IMR-90 (cell line): Measurements from ENCODE around the gene FOXL3. TPM values are rescaled to one million over a fixed set of nuclear protein-coding genes. Genes with fewer than 3 reads are reported as not detected.

Experiments
- ATAC-seq: fragments of 200-7000 bp; cut with Tn5 transposase; 2 replicates; pipeline ENCODE4 v1.9.1; 2020; ENCODE audit warnings: low read depth, mild to moderate bottlenecking, moderate library complexity
- BruUV-seq: library from RNA; stranded (reverse); fragments of 400-500 nt; replicated peaks from 2 replicates; lab custom pipeline; 2021; lab: Mats Ljungman, UMichigan
- CTCF ChIA-PET: fragments of 300-600 bp; formaldehyde crosslinking; extraction: SDS; loops from one replicate; lab custom pipeline; 2021; ENCODE audit warnings: antibody characterized with exemption; lab: Yijun Ruan, JAX
- POLR2A ChIA-PET: fragments of 300-600 bp; sonication (Branson Sonifier 250); formaldehyde crosslinking; loops from one replicate; lab custom pipeline; 2022; ENCODE audit warnings: antibody characterized with exemption; ENCODE audit not compliant: unreplicated experiment; lab: Charles Lee
- DNase-seq: peaks from one replicate; pipeline ENCODE4 v3.0.0; 2013
- H2AFZ ChIP-seq: replicated peaks from 2 replicates; pipeline ENCODE3; 2013; ENCODE audit warnings: low read length, mild to moderate bottlenecking; ENCODE audit not compliant: poor library complexity
- H2AK5ac ChIP-seq: 2 replicates; pipeline ENCODE4 v1.6.1; 2013; ENCODE audit warnings: low read depth, low read length, inconsistent platforms
- H2AK9ac ChIP-seq: replicated peaks from 2 replicates; pipeline ENCODE3; 2013; ENCODE audit warnings: mild to moderate bottlenecking, low read depth, low read length, moderate library complexity; ENCODE audit not compliant: poor library complexity
- H2BK120ac ChIP-seq: 2 replicates; pipeline ENCODE4 v1.6.1; 2013; ENCODE audit warnings: low read depth, low read length, inconsistent platforms
- H2BK15ac ChIP-seq: 3 replicates; pipeline ENCODE4 v1.6.1; 2013; ENCODE audit warnings: low read depth, low read length, inconsistent platforms
- H2BK20ac ChIP-seq: 2 replicates; pipeline ENCODE4 v1.6.1; 2013; ENCODE audit warnings: low read depth, mild to moderate bottlenecking, inconsistent platforms, low read length, moderate library complexity
- H2BK5ac ChIP-seq: 2 replicates; pipeline ENCODE4 v1.6.1; 2013; ENCODE audit warnings: mild to moderate bottlenecking, low read depth, low read length, inconsistent platforms; ENCODE audit not compliant: poor library complexity, severe bottlenecking
- H3K14ac ChIP-seq: replicated peaks from 2 replicates; pipeline ENCODE4 v1.6.1; 2013; ENCODE audit warnings: low read depth, low read length, inconsistent platforms
- H3K18ac ChIP-seq: 2 replicates; pipeline ENCODE4 v1.6.1; 2013; ENCODE audit warnings: low read depth, low read length, control low read depth
- H3K23ac ChIP-seq: 2 replicates; pipeline ENCODE4 v1.6.1; 2013; ENCODE audit warnings: low read depth, low read length, inconsistent platforms
- H3K27ac ChIP-seq: 2 replicates; pipeline ENCODE4 v1.5.1; 2013; ENCODE audit warnings: mild to moderate bottlenecking, control low read depth, low read length; ENCODE audit not compliant: insufficient read depth
- H3K27me3 ChIP-seq: 2 replicates; pipeline ENCODE4 v1.6.1; 2013; ENCODE audit warnings: low read length; ENCODE audit not compliant: control insufficient read depth, insufficient read depth
- H3K36me3 ChIP-seq: 2 replicates; pipeline ENCODE4 v1.6.1; 2013; ENCODE audit warnings: low read length, mixed read lengths; ENCODE audit not compliant: control insufficient read depth, insufficient read depth
- H3K4ac ChIP-seq: 2 replicates; pipeline ENCODE4 v1.6.1; 2013; ENCODE audit warnings: low read depth, low read length, inconsistent platforms
- H3K4me1 ChIP-seq: 2 replicates; pipeline ENCODE4 v1.6.1; 2013; ENCODE audit warnings: low read length, mixed read lengths; ENCODE audit not compliant: control insufficient read depth, insufficient read depth
- H3K4me2 ChIP-seq: 2 replicates; pipeline ENCODE4 v1.6.1; 2013; ENCODE audit warnings: low read depth, mild to moderate bottlenecking, control low read depth, low read length, moderate library complexity
- H3K4me3 ChIP-seq: 2 replicates; pipeline ENCODE4 v1.5.1; 2013; ENCODE audit warnings: low read depth, mild to moderate bottlenecking, control low read depth, low read length, moderate library complexity; ENCODE audit not compliant: insufficient read depth
- H3K56ac ChIP-seq: 2 replicates; pipeline ENCODE4 v1.6.1; 2013; ENCODE audit warnings: low read length, inconsistent platforms; ENCODE audit not compliant: insufficient read depth; ENCODE audit errors: extremely low read depth
- H3K79me1 ChIP-seq, 2 experiments: 2 replicates each; pipeline ENCODE4 v1.6.1; 2013; ENCODE audit warnings: low read length in 2 of 2, inconsistent platforms in 1 of 2, low read depth in 1 of 2
- H3K9ac ChIP-seq: 2 replicates; pipeline ENCODE4 v1.6.1; 2013; ENCODE audit warnings: low read depth, low read length, control low read depth
- H3K9me1 ChIP-seq: 2 replicates; pipeline ENCODE4 v1.6.1; 2013; ENCODE audit warnings: low read length, inconsistent platforms; ENCODE audit not compliant: insufficient read depth
- H3K9me3 ChIP-seq: 2 replicates; pipeline ENCODE4 v1.6.1; 2013; ENCODE audit warnings: low read length; ENCODE audit not compliant: control insufficient read depth, insufficient read depth
- H4K20me1 ChIP-seq: 2 replicates; pipeline ENCODE4 v1.6.1; 2013; ENCODE audit warnings: low read length, inconsistent platforms; ENCODE audit not compliant: insufficient read depth
- H4K5ac ChIP-seq: 2 replicates; pipeline ENCODE4 v1.6.1; 2013; ENCODE audit warnings: mild to moderate bottlenecking, low read depth, low read length, control low read depth
- H4K8ac ChIP-seq, 2 experiments: 2 replicates each; pipeline ENCODE4 v1.6.1; 2013; ENCODE audit warnings: low read depth in 2 of 2, low read length in 2 of 2, control low read depth in 1 of 2, inconsistent platforms in 1 of 2
- H4K91ac ChIP-seq: 2 replicates; pipeline ENCODE4 v1.6.1; 2013; ENCODE audit warnings: low read depth, low read length, inconsistent platforms; ENCODE audit not compliant: insufficient read depth
- CEBPB ChIP-seq: IDR thresholded peaks from 2 replicates; pipeline ENCODE4 v1.6.1; 2012; ENCODE audit warnings: low read depth, low read length, improper control_type of control experiment
- CHD1 ChIP-seq: IDR thresholded peaks from 2 replicates; pipeline ENCODE4 v1.6.1; 2012; ENCODE audit warnings: low read depth, low read length, improper control_type of control experiment
- FOS ChIP-seq: fragments of 150-350 bp; IDR thresholded peaks from 2 replicates; pipeline ENCODE4 v1.6.1; 2016; ENCODE audit warnings: low read depth, low read length
- MAZ ChIP-seq: IDR thresholded peaks from 2 replicates; pipeline ENCODE4 v1.6.1; 2012; ENCODE audit warnings: low read depth, mild to moderate bottlenecking, low read length, improper control_type of control experiment, moderate library complexity, borderline replicate concordance
- POLR2A ChIP-seq: IDR thresholded peaks from 2 replicates; pipeline ENCODE4 v1.6.1; 2012; ENCODE audit warnings: mild to moderate bottlenecking, low read depth, low read length
- RAD21 ChIP-seq: IDR thresholded peaks from 2 replicates; pipeline ENCODE4 v1.6.1; 2012; ENCODE audit warnings: low read length, improper control_type of control experiment
- WGBS, 2 experiments: methylation state at CpG; one replicate each; pipeline versions ENCODE4 v1.1.5 to v1.1.7; 2013; ENCODE audit warnings: missing lambda C conversion rate in 2 of 2; ENCODE audit not compliant: insufficient read length in 1 of 2; ENCODE audit errors: extremely low coverage in 2 of 2; 5-methylcytosine and 5-hydroxymethylcytosine counted together
- dilution Hi-C: fragments of 300-500 bp; cut with HindIII; formaldehyde crosslinking; loops from one replicate; pipeline ENCODE4 v1.14.3; 2018; ENCODE audit warnings: low sequenced_read_pairs; ENCODE audit not compliant: unreplicated experiment
- in situ Hi-C: fragments of 300-500 bp; cut with MboI; formaldehyde crosslinking; loops from 3 replicates; pipeline ENCODE4 v1.14.3; 2019; ENCODE audit warnings: low sequenced_read_pairs, inconsistent platforms, mixed read lengths
- intact Hi-C: fragments of 100-400 bp; cut with micrococcal nuclease; formaldehyde crosslinking; loops from 2 replicates; pipeline ENCODE4 v1.10.0; 2022
- polyA plus RNA-seq, 3 experiments: library from polyadenylated mRNA; depleted of rRNA; stranded (reverse); fragments of >200 nt; gene quantifications; 2 replicates each; pipeline ENCODE4 v1.2.3, GENCODE V29; 2012; ENCODE audit warnings: low replicate concordance in 1 of 3
- total RNA-seq: library from RNA; depleted of rRNA; stranded (reverse); fragments of >200 nt; gene quantifications from 2 replicates; pipeline ENCODE4 v1.2.3, GENCODE V29; 2012

The FOXL3 gene
- total and polyA plus RNA-seq, 2 of the 4 experiments (the other 2 are of a cell fraction), result not detected

- no peak overlapping the region for H4K8ac ChIP-seq
- DNase-seq, result no peak
- no peaks in the 10 kb centered on the region for H3K36me3 ChIP-seq
- H3K56ac ChIP-seq, result no peak overlapping the region
- no peak overlapping the region for H2AFZ ChIP-seq
- TF ChIP-seq CEBPB (no peak), CHD1 (no peak), FOS (no peak), POLR2A (no peak), RAD21 (no peak), MAZ (no peak)
- no peaks in the 10 kb centered on the region for H3K4me1 ChIP-seq
- H4K5ac ChIP-seq, result no peak overlapping the region
- H2BK5ac ChIP-seq, result no peak overlapping the region
- WGBS, 2 experiments, result 73% methylated on average over 13 of the region's 18 CpGs; no CpG with 5 or more reads in 1 of the 2 experiments
- in situ Hi-C loops, result no loop called here
- H2AK9ac ChIP-seq, result no peak overlapping the region
- H3K4ac ChIP-seq, result no peak overlapping the region
- ChIA-PET POLR2A (no interaction called here), CTCF (no interaction called here)
- dilution Hi-C loops, result no loop called here
- no peak overlapping the region for H2BK120ac ChIP-seq
- no peak overlapping the region for H3K27ac ChIP-seq
- H3K79me1 ChIP-seq, result no peaks in the 10 kb centered on the region
- H3K4me2 ChIP-seq, result no peak overlapping the region
- no peak for ATAC-seq
- H2AK5ac ChIP-seq, result no peak overlapping the region
- no peak overlapping the region for H4K91ac ChIP-seq
- H2BK15ac ChIP-seq, result no peak overlapping the region
- no peak overlapping the region for H3K23ac ChIP-seq
- no peaks in the 10 kb centered on the region; the same call in 1 of the 2 replicates for H3K9me3 ChIP-seq
- H3K18ac ChIP-seq, result no peak overlapping the region
- no peak overlapping the region for H3K14ac ChIP-seq
- H3K27me3 ChIP-seq, result peaks cover 61% of the 10 kb centered on the region
- no peak overlapping the region for H2BK20ac ChIP-seq
- BruUV-seq, result no TSS peak
- intact Hi-C loops, result no loop called here
- H3K9me1 ChIP-seq, result no peaks in the 10 kb centered on the region
- no peaks in the 10 kb centered on the region for H4K20me1 ChIP-seq
- no peak overlapping the region for H3K4me3 ChIP-seq
- H3K9ac ChIP-seq, result no peak overlapping the region
Observed at GRCh38 chr7:286266-286665, 3.7 kb upstream of the FOXL3 start.
